HG03354 (cell line): Measurements from ENCODE around the gene LRRC26.
A peak's percentile ranks its signal among the peaks of the same experiment; 100 is the strongest.

Experiments
- ATAC-seq: cut with Tn5 transposase; IDR thresholded peaks from one replicate; pipeline ENCODE4 v1.9.1; 2021; ENCODE audit warnings: mild to moderate bottlenecking; ENCODE audit not compliant: unreplicated experiment, poor library complexity, severe bottlenecking

Gene LRRC26

GRCh38 chr9:137169896-137170358 is at the start of gene LRRC26:
Gene LRRC26, minus strand, starts transcription at chr9:137170051. Its CDS starts 108 bp downstream, at chr9:137169943.
- ATAC-seq: no peak

DNA sequence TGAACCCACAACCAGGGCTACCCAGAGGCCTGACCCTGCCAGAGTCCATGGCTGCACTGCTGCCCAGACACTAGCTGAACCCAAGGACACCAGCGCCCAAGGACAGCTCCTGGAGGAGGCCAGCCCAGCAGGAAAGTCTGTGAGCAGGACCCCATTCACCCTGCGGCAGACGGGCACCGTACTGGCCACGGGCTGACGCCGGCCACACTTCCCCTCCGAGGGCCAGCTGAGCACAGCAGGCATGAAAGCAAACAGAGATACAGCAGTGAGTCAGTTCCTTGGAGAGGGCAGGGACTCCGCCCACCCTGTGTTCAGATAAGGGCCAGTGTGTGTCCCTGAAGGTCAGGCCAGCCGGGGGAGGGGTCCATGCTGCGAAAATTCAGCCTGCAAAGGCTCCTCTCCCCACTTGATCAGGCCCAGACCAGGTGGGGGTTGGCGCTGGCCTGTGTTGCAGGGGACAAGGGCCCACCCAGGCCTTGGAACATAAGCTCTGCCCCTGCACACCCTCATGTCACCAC is 49.0 kb upstream of the LRRC26 start:
- ATAC-seq: no peak

- ATAC-seq: no peak
These were observed 48.4 kb upstream of the LRRC26 start for GRCh38 chr9:137218212-137218753.

GRCh38 chr9:137217276-137218211 is 47.7 kb upstream of the LRRC26 start:
- ATAC-seq: no peak

- no peak for ATAC-seq
These were observed 46.5 kb upstream of the LRRC26 start for GRCh38 chr9:137216188-137216965.

GRCh38 chr9:137215196-137215986 is 45.5 kb upstream of the LRRC26 start:
- no peak for ATAC-seq

GRCh38 chr9:137214620-137215019 is 44.8 kb upstream of the LRRC26 start:
- ATAC-seq: no peak

GRCh38 chr9:137213160-137214060 is 43.6 kb upstream of the LRRC26 start:
- ATAC-seq: no peak

GRCh38 chr9:137212520-137212919 is 42.7 kb upstream of the LRRC26 start:
- ATAC-seq: no peak

GRCh38 chr9:137211532-137211931 is 41.7 kb upstream of the LRRC26 start:
- no peak for ATAC-seq

DNA sequence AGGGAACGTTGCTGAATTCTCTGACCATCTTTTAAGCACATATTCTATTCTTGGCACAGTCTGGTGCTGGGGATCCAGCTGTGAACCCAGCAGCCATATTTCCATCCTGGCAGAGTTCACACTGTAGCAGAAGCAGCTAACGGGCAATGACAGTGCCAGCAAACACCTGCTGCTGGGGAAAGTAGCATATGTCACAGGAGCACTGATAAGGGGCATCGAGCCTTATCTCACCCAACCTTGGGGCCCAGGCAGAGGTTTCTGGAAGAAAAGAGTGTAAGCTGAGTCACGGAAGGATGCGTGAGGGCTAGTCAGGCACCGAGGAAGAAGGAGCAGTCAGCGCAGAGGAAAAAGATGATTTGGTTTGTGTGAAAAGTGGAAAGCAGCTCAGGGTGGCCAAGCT is 36.8 kb upstream of the LRRC26 start:
- ATAC-seq: no peak

- peak; percentile 54 for ATAC-seq
These were observed 35.5 kb upstream of the LRRC26 start, which contains the start of the genes NDOR1 and TMEM203 for GRCh38 chr9:137205126-137206069. Gene NDOR1, plus strand, starts transcription at chr9:137205700. Its CDS starts 78 bp downstream, at chr9:137205778. Gene TMEM203, minus strand, starts transcription at chr9:137205648. Its CDS starts 234 bp downstream, at chr9:137205414.

DNA sequence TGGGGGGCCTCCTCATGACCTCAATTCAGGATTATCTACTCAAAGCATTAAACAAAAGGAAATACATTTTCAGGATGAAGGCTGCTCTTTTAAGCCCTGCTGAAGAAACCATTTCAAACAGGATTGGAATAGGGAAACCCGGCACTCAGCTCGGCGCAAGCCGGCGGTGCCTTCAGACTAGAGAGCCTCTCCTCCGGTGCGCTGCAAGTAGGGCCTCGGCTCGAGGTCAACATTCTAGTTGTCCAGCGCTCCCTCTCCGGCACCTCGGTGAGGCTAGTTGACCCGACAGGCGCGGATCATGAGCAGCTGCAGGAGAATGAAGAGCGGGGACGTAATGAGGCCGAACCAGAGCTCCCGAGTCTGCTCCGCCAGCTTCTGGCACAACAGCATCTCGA is 34.9 kb upstream of the LRRC26 start:
- ATAC-seq: no peak

DNA sequence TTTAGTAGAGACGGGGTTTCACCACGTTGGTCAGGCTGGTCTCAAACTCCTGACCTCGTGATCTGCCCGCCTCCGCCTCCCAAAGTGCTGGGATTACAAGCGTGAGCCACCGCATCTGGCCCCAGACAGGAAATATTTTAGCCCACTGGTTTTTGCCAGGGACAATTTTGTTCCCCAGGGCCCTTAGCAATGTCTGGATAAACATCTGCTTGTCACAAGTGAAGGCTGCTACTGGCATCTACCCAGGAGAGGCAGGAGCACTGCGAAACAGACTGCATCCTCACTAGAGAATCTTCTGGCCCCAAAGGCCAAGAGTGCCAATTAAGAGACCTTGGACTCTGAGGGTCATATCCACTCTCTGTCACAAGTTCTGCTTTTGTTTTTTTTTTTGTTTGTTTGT is 33.1 kb upstream of the LRRC26 start:
- ATAC-seq: no peak

DNA sequence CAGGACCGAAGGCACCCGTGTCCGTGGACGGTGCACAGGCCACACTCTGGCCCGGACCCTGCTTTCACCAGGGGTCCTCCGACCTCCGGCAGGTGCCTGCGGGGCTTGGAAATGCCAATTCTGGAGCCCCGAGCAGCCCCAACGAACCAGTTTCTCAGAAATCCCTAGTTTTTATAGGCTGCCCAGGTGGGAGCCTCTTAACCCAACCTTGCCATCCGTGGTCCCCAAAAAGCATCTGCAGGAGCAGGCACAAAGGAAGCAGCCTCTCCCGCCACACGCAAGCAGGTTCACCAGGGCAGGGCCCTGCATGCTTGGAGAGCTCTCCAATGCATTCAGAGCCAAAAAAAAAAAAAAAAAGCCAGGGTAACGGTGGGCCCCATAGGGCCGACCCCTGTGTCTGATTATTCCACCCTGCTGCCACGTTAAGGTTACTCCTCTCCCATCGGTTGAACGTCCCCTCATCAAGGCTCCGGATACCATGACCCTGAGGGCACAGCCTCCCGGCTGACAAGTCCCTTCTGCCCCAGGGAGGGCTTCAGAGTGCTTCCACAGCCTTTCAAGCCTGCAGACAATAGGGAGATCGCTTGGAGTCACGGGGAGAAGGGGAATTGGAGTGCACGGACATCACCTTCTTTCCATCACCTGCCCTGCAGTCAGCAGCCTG is 31.5 kb upstream of the LRRC26 start:
- ATAC-seq: no peak

- ATAC-seq: peak; percentile 86
These were observed 30.7 kb upstream of the LRRC26 start, which contains the start of gene TPRN for GRCh38 chr9:137200311-137201204. Gene TPRN, minus strand, starts transcription at chr9:137200741. Its CDS starts 30 bp downstream, at chr9:137200711.
